Measurements from ENCODE around the gene FNIP1. TPM values are rescaled to one million over a fixed set of nuclear protein-coding genes. Genes with fewer than 3 reads are reported as not detected.

FNIP1 gene
- 42.9 and 49.1 TPM in 2 replicates for total RNA-seq

GRCh38 chr5:131796793-131797693 is at the start of gene FNIP1:
TSS of gene FNIP1 (minus strand) at chr5:131797017. CDS start at chr5:131796921, 96 bp downstream.

DNA sequence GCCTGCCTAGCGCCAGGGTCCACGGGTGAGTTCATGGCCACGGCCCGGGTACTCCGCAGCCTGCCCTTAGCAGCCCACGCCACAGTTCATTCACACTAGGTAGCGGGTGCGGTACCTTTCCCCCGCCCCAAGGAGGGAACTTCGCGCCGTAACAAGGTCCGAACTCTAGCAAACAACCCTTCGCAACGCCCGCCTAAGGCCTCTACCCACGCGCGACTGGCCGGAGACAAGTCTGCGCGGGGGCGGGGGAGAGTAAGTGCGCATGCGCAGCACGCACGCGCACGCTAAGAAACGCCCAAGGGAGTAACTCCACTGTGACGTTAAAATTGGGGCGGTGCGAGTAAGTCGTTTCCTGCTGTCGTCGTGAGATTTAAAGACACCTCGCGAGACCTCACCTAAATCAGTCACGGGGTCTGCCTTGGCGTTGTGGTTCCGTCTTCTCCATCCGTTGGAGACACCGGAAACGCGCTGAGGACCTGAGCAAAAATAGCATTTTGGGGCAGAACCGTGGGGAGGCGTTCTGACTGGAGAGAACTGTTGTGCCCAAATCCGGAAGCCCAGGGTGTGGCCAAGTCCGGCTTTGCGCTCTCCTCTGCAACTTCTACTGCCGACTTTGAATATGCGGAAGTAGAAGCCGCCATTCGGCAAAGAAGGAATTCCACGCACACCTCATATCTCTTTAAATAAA is 161.7 kb downstream of the FNIP1 start, which contains the start of gene RAPGEF6:
RAPGEF6 (minus strand) TSS at position 234 of the 688 bp plus-strand sequence; CDS start at position 35, 199 bp downstream.

Other genes starting within 250 kb of the FNIP1 start
- 19.0 and 19.2 TPM in 2 replicates for gene RAPGEF6, start 161.8 kb downstream of the FNIP1 start, total RNA-seq
- not detected in 2 replicates for gene MEIKIN, start 148.6 kb upstream of the FNIP1 start, total RNA-seq
- 0.17 TPM in 1 of 2 replicates, not detected in the other for gene ACSL6, start 214.6 kb upstream of the FNIP1 start, total RNA-seq